Measurements from ENCODE around the gene MINDY2.

Gene MINDY2

GRCh38 chr15:58752716-58753115 lies 18.4 kb upstream of the MINDY2 start:
- DNase-seq, result no peak
- no peak overlapping the region for H2BK15ac ChIP-seq (ENCODE audit: low read depth, poor library complexity, severe bottlenecking)
- no peak overlapping the region for H4K91ac ChIP-seq (ENCODE audit: low read length)
- H3K4ac ChIP-seq (ENCODE audit: low read depth in 1 of 2, low read length in 2 of 2), result no peak overlapping the region
- no peak overlapping the region for H2BK120ac ChIP-seq (ENCODE audit: low read depth, low read length)
- no peaks in the 10 kb centered on the region for H3K79me1 ChIP-seq (replicated peaks; ENCODE audit: low read length, poor library complexity, severe bottlenecking)
- H3K18ac ChIP-seq (ENCODE audit: low read depth in 1 of 2, low read length in 2 of 2), result peak overlapping the region in 1 of 2 experiments; percentile 29
- H3K27me3 ChIP-seq (ENCODE audit: control insufficient read depth in 1 of 2, insufficient read depth in 1 of 2, low read length in 2 of 2), result no peaks in the 10 kb centered on the region
- peaks cover 1% of the 10 kb centered on the region for H3K4me1 ChIP-seq (ENCODE audit: control insufficient read depth, insufficient read depth, low read depth, low read length)
- H3K27ac ChIP-seq (ENCODE audit: low read length, poor library complexity, severe bottlenecking), result peak overlapping the region; percentile 25
- H4K8ac ChIP-seq (ENCODE audit: low read length), result no peak overlapping the region
- H2AK5ac ChIP-seq (ENCODE audit: low read length, severe bottlenecking), result no peak overlapping the region
- no peak overlapping the region for H3K23ac ChIP-seq (ENCODE audit: low read length in 2 of 2)
- H3K4me3 ChIP-seq (ENCODE audit: insufficient read depth in 1 of 2, low read depth in 1 of 2, low read length in 2 of 2), result no peak overlapping the region
- no peak overlapping the region for H2BK12ac ChIP-seq (ENCODE audit: low read length in 2 of 2)
- H2BK5ac ChIP-seq (ENCODE audit: low read depth, low read length, poor library complexity, severe bottlenecking), result no peak overlapping the region
- H3K4me2 ChIP-seq (ENCODE audit: low read length, poor library complexity, severe bottlenecking), result no peak overlapping the region
- H2AFZ ChIP-seq (ENCODE audit: low read depth, low read length), result no peak overlapping the region
- H3K14ac ChIP-seq (ENCODE audit: low read length in 2 of 2), result no peak overlapping the region
- H3K9ac ChIP-seq (ENCODE audit: low read length), result no peak overlapping the region
- no peaks in the 10 kb centered on the region for H3K9me3 ChIP-seq (ENCODE audit: control insufficient read depth, low read length)
- no peaks in the 10 kb centered on the region for H3K36me3 ChIP-seq (ENCODE audit: control insufficient read depth in 1 of 2, insufficient read depth in 2 of 2, low read depth in 1 of 2, low read length in 2 of 2)
- WGBS, result 99% methylated on average over 3 of the region's 3 CpGs

- Histone ChIP-seq H2BK120ac (ENCODE audit: low read depth, low read length) (no peak overlapping the region), H2AFZ (ENCODE audit: low read depth, low read length) (no peak overlapping the region), H4K8ac (ENCODE audit: low read length) (no peak overlapping the region), H3K18ac (ENCODE audit: low read depth in 1 of 2, low read length in 2 of 2) (peak overlapping the region in 1 of 2 experiments; percentile 75), H3K9ac (ENCODE audit: low read length) (no peak overlapping the region), H2BK15ac (ENCODE audit: low read depth, poor library complexity, severe bottlenecking) (no peak overlapping the region), H3K4ac (ENCODE audit: low read depth in 1 of 2, low read length in 2 of 2) (peak overlapping the region in 1 of 2 experiments; percentile 14), H3K4me1 (ENCODE audit: control insufficient read depth, insufficient read depth, low read depth, low read length) (peaks cover 1% of the 10 kb centered on the region), H3K4me3 (ENCODE audit: insufficient read depth in 1 of 2, low read depth in 1 of 2, low read length in 2 of 2) (no peak overlapping the region), H2BK5ac (ENCODE audit: low read depth, low read length, poor library complexity, severe bottlenecking) (no peak overlapping the region), H2BK12ac (ENCODE audit: low read length in 2 of 2) (no peak overlapping the region), H4K91ac (ENCODE audit: low read length) (no peak overlapping the region), H3K79me1 (replicated peaks; ENCODE audit: low read length, poor library complexity, severe bottlenecking) (no peaks in the 10 kb centered on the region), H3K14ac (ENCODE audit: low read length in 2 of 2) (no peak overlapping the region), H3K9me3 (ENCODE audit: control insufficient read depth, low read length) (no peaks in the 10 kb centered on the region), H2AK5ac (ENCODE audit: low read length, severe bottlenecking) (no peak overlapping the region), H3K4me2 (ENCODE audit: low read length, poor library complexity, severe bottlenecking) (no peak overlapping the region), H3K27me3 (ENCODE audit: control insufficient read depth in 1 of 2, insufficient read depth in 1 of 2, low read length in 2 of 2) (no peaks in the 10 kb centered on the region), H3K27ac (ENCODE audit: low read length, poor library complexity, severe bottlenecking) (no peak overlapping the region), H3K36me3 (ENCODE audit: control insufficient read depth in 1 of 2, insufficient read depth in 2 of 2, low read depth in 1 of 2, low read length in 2 of 2) (no peaks in the 10 kb centered on the region), H3K23ac (ENCODE audit: low read length in 2 of 2) (no peak overlapping the region)
- no peak for DNase-seq
- no CpG with 5 or more reads among the region's 3 CpGs for WGBS
These were observed 15.8 kb upstream of the MINDY2 start for GRCh38 chr15:58755350-58755749.

- H3K36me3 ChIP-seq (ENCODE audit: control insufficient read depth in 1 of 2, insufficient read depth in 2 of 2, low read depth in 1 of 2, low read length in 2 of 2), result no peaks in the 10 kb centered on the region
- WGBS, result 95% methylated on average over 5 of the region's 6 CpGs
- no peaks in the 10 kb centered on the region for H3K27me3 ChIP-seq (ENCODE audit: control insufficient read depth in 1 of 2, insufficient read depth in 1 of 2, low read length in 2 of 2)
- H2AFZ ChIP-seq (ENCODE audit: low read depth, low read length), result no peak overlapping the region
- no peak overlapping the region for H2BK5ac ChIP-seq (ENCODE audit: low read depth, low read length, poor library complexity, severe bottlenecking)
- H3K27ac ChIP-seq (ENCODE audit: low read length, poor library complexity, severe bottlenecking), result no peak overlapping the region
- no peak overlapping the region for H4K91ac ChIP-seq (ENCODE audit: low read length)
- no peak overlapping the region for H3K4ac ChIP-seq (ENCODE audit: low read depth in 1 of 2, low read length in 2 of 2)
- no peak overlapping the region for H3K9ac ChIP-seq (ENCODE audit: low read length)
- H2AK5ac ChIP-seq (ENCODE audit: low read length, severe bottlenecking), result no peak overlapping the region
- H3K14ac ChIP-seq (ENCODE audit: low read length in 2 of 2), result no peak overlapping the region
- H2BK120ac ChIP-seq (ENCODE audit: low read depth, low read length), result no peak overlapping the region
- no peak overlapping the region for H3K4me3 ChIP-seq (ENCODE audit: insufficient read depth in 1 of 2, low read depth in 1 of 2, low read length in 2 of 2)
- DNase-seq, result no peak
- no peak overlapping the region for H4K8ac ChIP-seq (ENCODE audit: low read length)
- no peaks in the 10 kb centered on the region for H3K79me1 ChIP-seq (replicated peaks; ENCODE audit: low read length, poor library complexity, severe bottlenecking)
- no peak overlapping the region for H2BK12ac ChIP-seq (ENCODE audit: low read length in 2 of 2)
- H3K23ac ChIP-seq (ENCODE audit: low read length in 2 of 2), result no peak overlapping the region
- no peak overlapping the region for H2BK15ac ChIP-seq (ENCODE audit: low read depth, poor library complexity, severe bottlenecking)
- peaks cover 1% of the 10 kb centered on the region for H3K4me1 ChIP-seq (ENCODE audit: control insufficient read depth, insufficient read depth, low read depth, low read length)
- no peak overlapping the region for H3K18ac ChIP-seq (ENCODE audit: low read depth in 1 of 2, low read length in 2 of 2)
- H3K4me2 ChIP-seq (ENCODE audit: low read length, poor library complexity, severe bottlenecking), result no peak overlapping the region
- no peaks in the 10 kb centered on the region for H3K9me3 ChIP-seq (ENCODE audit: control insufficient read depth, low read length)
These were observed 15.1 kb upstream of the MINDY2 start for GRCh38 chr15:58755956-58756355.

- H3K4me2 ChIP-seq (ENCODE audit: low read length, poor library complexity, severe bottlenecking), result no peak overlapping the region
- H3K27ac ChIP-seq (ENCODE audit: low read length, poor library complexity, severe bottlenecking), result no peak overlapping the region
These were observed 13.0 kb upstream of the MINDY2 start for GRCh38 chr15:58758141-58758540.

More at GRCh38 chr15:58758141-58758540, 13.0 kb upstream of the MINDY2 start:
- H2AFZ ChIP-seq (ENCODE audit: low read depth, low read length), result no peak overlapping the region
- H3K9ac ChIP-seq (ENCODE audit: low read length), result no peak overlapping the region
- H3K4ac ChIP-seq (ENCODE audit: low read depth in 1 of 2, low read length in 2 of 2), result no peak overlapping the region
- no peak overlapping the region for H4K91ac ChIP-seq (ENCODE audit: low read length)
- H2BK15ac ChIP-seq (ENCODE audit: low read depth, poor library complexity, severe bottlenecking), result peak overlapping the region; percentile 52
- H3K18ac ChIP-seq (ENCODE audit: low read depth in 1 of 2, low read length in 2 of 2), result no peak overlapping the region
- H2BK120ac ChIP-seq (ENCODE audit: low read depth, low read length), result no peak overlapping the region
- 72% methylated on average over 2 of the region's 3 CpGs for WGBS
- no peak overlapping the region for H3K23ac ChIP-seq (ENCODE audit: low read length in 2 of 2)
- no peak overlapping the region for H2BK12ac ChIP-seq (ENCODE audit: low read length in 2 of 2)
- H3K79me1 ChIP-seq (replicated peaks; ENCODE audit: low read length, poor library complexity, severe bottlenecking), result no peaks in the 10 kb centered on the region
- no peaks in the 10 kb centered on the region for H3K27me3 ChIP-seq (ENCODE audit: control insufficient read depth in 1 of 2, insufficient read depth in 1 of 2, low read length in 2 of 2)
- H3K36me3 ChIP-seq (ENCODE audit: control insufficient read depth in 1 of 2, insufficient read depth in 2 of 2, low read depth in 1 of 2, low read length in 2 of 2), result no peaks in the 10 kb centered on the region
- H3K9me3 ChIP-seq (ENCODE audit: control insufficient read depth, low read length), result no peaks in the 10 kb centered on the region
- no peak overlapping the region for H3K4me3 ChIP-seq (ENCODE audit: insufficient read depth in 1 of 2, low read depth in 1 of 2, low read length in 2 of 2)
- H2AK5ac ChIP-seq (ENCODE audit: low read length, severe bottlenecking), result no peak overlapping the region
- no peak overlapping the region for H2BK5ac ChIP-seq (ENCODE audit: low read depth, low read length, poor library complexity, severe bottlenecking)
- no peak overlapping the region for H3K14ac ChIP-seq (ENCODE audit: low read length in 2 of 2)
- peak; percentile 31 for DNase-seq
- H3K4me1 ChIP-seq (ENCODE audit: control insufficient read depth, insufficient read depth, low read depth, low read length), result no peaks in the 10 kb centered on the region
- no peak overlapping the region for H4K8ac ChIP-seq (ENCODE audit: low read length)

Measured in mesenchymal stem cell (in vitro differentiated cells and primary cell).